Measurements from ENCODE around the gene CBLB. TPM values are rescaled to one million over a fixed set of nuclear protein-coding genes. Genes with fewer than 3 reads are reported as not detected.

The CBLB gene
- total and polyA plus RNA-seq, 9 of the 15 experiments (the other 6 are each of a cell fraction or from before 2014, with no cell fraction given): 1.8 to 8.1 (median 5.3) TPM

DNA sequence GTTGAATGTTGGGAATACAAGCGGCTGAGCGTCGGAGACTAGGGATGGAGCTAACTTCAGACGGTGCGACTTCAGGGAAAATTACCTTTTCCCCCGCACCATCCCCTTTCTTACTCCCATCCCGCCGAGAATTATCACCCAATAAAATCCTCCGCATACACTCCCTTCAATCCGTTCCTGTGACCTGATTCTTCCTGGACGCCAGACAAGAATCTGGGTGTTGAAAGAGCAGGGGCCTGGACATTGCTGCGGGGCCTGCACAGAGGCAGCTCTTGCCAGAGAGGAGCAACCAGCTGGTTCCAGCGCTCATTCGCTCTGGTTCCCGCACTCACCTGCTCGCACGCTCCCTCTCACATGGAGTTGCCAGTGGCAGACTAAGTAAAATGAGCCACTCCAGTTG is 260.2 kb downstream of the CBLB start (continued):
- TF ChIP-seq, protein P1, sequence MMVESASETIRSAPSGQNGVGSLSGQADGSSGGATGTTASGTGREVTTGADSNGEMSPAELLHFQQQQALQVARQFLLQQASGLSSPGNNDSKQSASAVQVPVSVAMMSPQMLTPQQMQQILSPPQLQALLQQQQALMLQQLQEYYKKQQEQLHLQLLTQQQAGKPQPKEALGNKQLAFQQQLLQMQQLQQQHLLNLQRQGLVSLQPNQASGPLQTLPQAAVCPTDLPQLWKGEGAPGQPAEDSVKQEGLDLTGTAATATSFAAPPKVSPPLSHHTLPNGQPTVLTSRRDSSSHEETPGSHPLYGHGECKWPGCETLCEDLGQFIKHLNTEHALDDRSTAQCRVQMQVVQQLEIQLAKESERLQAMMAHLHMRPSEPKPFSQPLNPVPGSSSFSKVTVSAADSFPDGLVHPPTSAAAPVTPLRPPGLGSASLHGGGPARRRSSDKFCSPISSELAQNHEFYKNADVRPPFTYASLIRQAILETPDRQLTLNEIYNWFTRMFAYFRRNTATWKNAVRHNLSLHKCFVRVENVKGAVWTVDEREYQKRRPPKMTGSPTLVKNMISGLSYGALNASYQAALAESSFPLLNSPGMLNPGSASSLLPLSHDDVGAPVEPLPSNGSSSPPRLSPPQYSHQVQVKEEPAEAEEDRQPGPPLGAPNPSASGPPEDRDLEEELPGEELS (CRISPR knock-in tag; IDR thresholded peaks at IDR 0.05; ENCODE audit: borderline replicate concordance): no peak
- TF ChIP-seq MIER1 (IDR thresholded peaks at IDR 0.05; ENCODE audit: low read depth): no peak
- TF ChIP-seq, protein P2, sequence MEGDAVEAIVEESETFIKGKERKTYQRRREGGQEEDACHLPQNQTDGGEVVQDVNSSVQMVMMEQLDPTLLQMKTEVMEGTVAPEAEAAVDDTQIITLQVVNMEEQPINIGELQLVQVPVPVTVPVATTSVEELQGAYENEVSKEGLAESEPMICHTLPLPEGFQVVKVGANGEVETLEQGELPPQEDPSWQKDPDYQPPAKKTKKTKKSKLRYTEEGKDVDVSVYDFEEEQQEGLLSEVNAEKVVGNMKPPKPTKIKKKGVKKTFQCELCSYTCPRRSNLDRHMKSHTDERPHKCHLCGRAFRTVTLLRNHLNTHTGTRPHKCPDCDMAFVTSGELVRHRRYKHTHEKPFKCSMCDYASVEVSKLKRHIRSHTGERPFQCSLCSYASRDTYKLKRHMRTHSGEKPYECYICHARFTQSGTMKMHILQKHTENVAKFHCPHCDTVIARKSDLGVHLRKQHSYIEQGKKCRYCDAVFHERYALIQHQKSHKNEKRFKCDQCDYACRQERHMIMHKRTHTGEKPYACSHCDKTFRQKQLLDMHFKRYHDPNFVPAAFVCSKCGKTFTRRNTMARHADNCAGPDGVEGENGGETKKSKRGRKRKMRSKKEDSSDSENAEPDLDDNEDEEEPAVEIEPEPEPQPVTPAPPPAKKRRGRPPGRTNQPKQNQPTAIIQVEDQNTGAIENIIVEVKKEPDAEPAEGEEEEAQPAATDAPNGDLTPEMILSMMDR (IDR thresholded peaks at IDR 0.05 in 2 of 3, conservative IDR thresholded peaks at IDR 0.05 in 1 of 3; ENCODE audit: insufficient read depth in 2 of 3, low read depth in 1 of 3, low read length in 3 of 3): no peak

DNA sequence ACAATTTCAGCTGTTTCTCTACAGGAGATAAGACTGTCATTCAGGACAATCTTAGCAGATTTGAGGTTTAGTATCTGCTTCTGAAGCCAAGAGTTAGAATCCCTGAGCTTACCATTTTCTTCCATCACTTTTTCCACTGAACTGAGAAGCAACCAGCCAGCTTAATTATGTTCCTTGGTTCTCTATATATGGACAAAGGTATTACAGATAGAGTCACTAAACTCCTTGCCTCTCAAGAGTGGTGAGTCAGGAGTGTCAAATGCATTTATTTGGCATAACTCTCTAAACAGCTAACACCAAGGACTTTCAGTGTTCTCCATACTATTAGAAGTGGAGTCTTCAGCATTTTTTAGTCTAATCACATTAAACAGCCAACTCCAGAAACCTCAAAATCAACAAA is 262.8 kb downstream of the CBLB start:
- H2AFZ ChIP-seq (ENCODE audit: low read depth, low read length): no peak overlapping the region
- no peaks in the 10 kb centered on the region for H3K9me1 ChIP-seq (ENCODE audit: control insufficient read depth, insufficient read depth, low read length)
- POLR2A ChIA-PET: interaction anchor here (0.7 kb wide), 1 partner anchor 14 kb away, joined by 3 read pairs; no protein-coding TSS in a partner anchor
- no peak overlapping the region for H3K4me2 ChIP-seq (ENCODE audit: insufficient read depth, low read length)
- H4K20me1 ChIP-seq (replicated peaks; ENCODE audit: control insufficient read depth, insufficient read depth, low read length): no peaks in the 10 kb centered on the region
- CTCF ChIA-PET (ENCODE audit: low intra/inter-chr PET ratio): no interaction called here
- no peaks in the 10 kb centered on the region for H3K27me3 ChIP-seq (ENCODE audit: control insufficient read depth in 2 of 2, insufficient read depth in 2 of 2, low read length in 2 of 2)
- intact Hi-C loops (cut with micrococcal nuclease) (no loop called here), in situ Hi-C loops (cut with MboI) (no loop called here)
- no peaks in the 10 kb centered on the region for H3K9me3 ChIP-seq (replicated peaks; ENCODE audit: control insufficient read depth, insufficient read depth, low read depth, low read length)
- H3K9ac ChIP-seq (ENCODE audit: insufficient read depth in 1 of 2, low read depth in 2 of 2, low read length in 2 of 2): no peak overlapping the region
- no peak overlapping the region for H3K27ac ChIP-seq (ENCODE audit: extremely low read depth, low read depth, low read length)
- no peak for DNase-seq (ENCODE audit: extremely low read depth in 1 of 4, low spot score in 3 of 4)
- no peak overlapping the region for H3K4me3 ChIP-seq
- no peaks in the 10 kb centered on the region for H3K79me2 ChIP-seq (ENCODE audit: control insufficient read depth, insufficient read depth, low read length)
- no TSS peak for BruUV-seq (replicated peaks)
- FAIRE-seq: no peak
- no peaks in the 10 kb centered on the region for H3K4me1 ChIP-seq (replicated peaks in 1 of 2; ENCODE audit: control insufficient read depth in 2 of 2, insufficient read depth in 2 of 2, low read length in 2 of 2)
- H3K36me3 ChIP-seq (ENCODE audit: control insufficient read depth, insufficient read depth, low read length): no peaks in the 10 kb centered on the region
- no peak for ATAC-seq
- TF ChIP-seq, protein P3, sequence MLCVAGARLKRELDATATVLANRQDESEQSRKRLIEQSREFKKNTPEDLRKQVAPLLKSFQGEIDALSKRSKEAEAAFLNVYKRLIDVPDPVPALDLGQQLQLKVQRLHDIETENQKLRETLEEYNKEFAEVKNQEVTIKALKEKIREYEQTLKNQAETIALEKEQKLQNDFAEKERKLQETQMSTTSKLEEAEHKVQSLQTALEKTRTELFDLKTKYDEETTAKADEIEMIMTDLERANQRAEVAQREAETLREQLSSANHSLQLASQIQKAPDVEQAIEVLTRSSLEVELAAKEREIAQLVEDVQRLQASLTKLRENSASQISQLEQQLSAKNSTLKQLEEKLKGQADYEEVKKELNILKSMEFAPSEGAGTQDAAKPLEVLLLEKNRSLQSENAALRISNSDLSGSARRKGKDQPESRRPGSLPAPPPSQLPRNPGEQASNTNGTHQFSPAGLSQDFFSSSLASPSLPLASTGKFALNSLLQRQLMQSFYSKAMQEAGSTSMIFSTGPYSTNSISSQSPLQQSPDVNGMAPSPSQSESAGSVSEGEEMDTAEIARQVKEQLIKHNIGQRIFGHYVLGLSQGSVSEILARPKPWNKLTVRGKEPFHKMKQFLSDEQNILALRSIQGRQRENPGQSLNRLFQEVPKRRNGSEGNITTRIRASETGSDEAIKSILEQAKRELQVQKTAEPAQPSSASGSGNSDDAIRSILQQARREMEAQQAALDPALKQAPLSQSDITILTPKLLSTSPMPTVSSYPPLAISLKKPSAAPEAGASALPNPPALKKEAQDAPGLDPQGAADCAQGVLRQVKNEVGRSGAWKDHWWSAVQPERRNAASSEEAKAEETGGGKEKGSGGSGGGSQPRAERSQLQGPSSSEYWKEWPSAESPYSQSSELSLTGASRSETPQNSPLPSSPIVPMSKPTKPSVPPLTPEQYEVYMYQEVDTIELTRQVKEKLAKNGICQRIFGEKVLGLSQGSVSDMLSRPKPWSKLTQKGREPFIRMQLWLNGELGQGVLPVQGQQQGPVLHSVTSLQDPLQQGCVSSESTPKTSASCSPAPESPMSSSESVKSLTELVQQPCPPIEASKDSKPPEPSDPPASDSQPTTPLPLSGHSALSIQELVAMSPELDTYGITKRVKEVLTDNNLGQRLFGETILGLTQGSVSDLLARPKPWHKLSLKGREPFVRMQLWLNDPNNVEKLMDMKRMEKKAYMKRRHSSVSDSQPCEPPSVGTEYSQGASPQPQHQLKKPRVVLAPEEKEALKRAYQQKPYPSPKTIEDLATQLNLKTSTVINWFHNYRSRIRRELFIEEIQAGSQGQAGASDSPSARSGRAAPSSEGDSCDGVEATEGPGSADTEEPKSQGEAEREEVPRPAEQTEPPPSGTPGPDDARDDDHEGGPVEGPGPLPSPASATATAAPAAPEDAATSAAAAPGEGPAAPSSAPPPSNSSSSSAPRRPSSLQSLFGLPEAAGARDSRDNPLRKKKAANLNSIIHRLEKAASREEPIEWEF (CRISPR knock-in tag; IDR thresholded peaks at IDR 0.05): no peak
- TF ChIP-seq ETV6 (IDR thresholded peaks at IDR 0.05; ENCODE audit: borderline replicate concordance in 1 of 2, low read depth in 2 of 2, low read length in 1 of 2) (no peak), ETV6 (CRISPR knock-in tag; IDR thresholded peaks at IDR 0.05; ENCODE audit: borderline replicate concordance) (no peak), NCOA6 (IDR thresholded peaks at IDR 0.05) (no peak), SP1 (CRISPR knock-in tag; IDR thresholded peaks at IDR 0.05) (no peak), TSC22D4 (tag; IDR thresholded peaks at IDR 0.05) (no peak)
- TF ChIP-seq, protein P4, sequence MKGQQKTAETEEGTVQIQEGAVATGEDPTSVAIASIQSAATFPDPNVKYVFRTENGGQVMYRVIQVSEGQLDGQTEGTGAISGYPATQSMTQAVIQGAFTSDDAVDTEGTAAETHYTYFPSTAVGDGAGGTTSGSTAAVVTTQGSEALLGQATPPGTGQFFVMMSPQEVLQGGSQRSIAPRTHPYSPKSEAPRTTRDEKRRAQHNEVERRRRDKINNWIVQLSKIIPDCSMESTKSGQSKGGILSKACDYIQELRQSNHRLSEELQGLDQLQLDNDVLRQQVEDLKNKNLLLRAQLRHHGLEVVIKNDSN (CRISPR knock-in tag; IDR thresholded peaks at IDR 0.05): no peak

All from K562 (cell line).